Right cardiac atrium (tissue), 5 donors: Measurements from ENCODE around the gene CDK13. TPM values are rescaled to one million over a fixed set of nuclear protein-coding genes. Genes with fewer than 3 reads are reported as not detected.
"Not testable (repeated sequence)": the region's sequence is repeated elsewhere in the genome, so short reads cannot be mapped to it uniquely, and the experiment has no call there.

ENCODE experiments used
- ATAC-seq, 2 donors: fragments of 200-7000 bp; cut with Tn5 transposase; one replicate each; pipeline versions ENCODE4 v1.8.0 to v1.9.1; 2020; ENCODE audit warnings: moderate library complexity in 2 of 2, mild to moderate bottlenecking in 1 of 2
- DNase-seq, 3 donors: peaks; one replicate each; pipeline ENCODE4 v3.0.0-alpha.2; 2020
- H3K27ac ChIP-seq: one replicate; pipeline ENCODE4 v1.5.1; 2013; ENCODE audit warnings: mild to moderate bottlenecking, low read length, control low read depth, moderate library complexity
- H3K27me3 ChIP-seq: one replicate; pipeline ENCODE4 v1.6.1; 2013; ENCODE audit not compliant: control insufficient read depth, insufficient read depth
- H3K4me1 ChIP-seq: one replicate; pipeline ENCODE4 v1.6.1; 2013; ENCODE audit warnings: low read length; ENCODE audit not compliant: control insufficient read depth, insufficient read depth
- H3K4me3 ChIP-seq: one replicate; pipeline ENCODE4 v1.5.1; 2013; ENCODE audit warnings: low read length, control low read depth
- H3K9me3 ChIP-seq: one replicate; pipeline ENCODE4 v1.6.1; 2013; ENCODE audit warnings: low read length; ENCODE audit not compliant: control insufficient read depth
- WGBS: extraction: QIAGEN DNeasy Blood & Tissue Kit; methylation state at CpG from one replicate; pipeline ENCODE4 v1.1.7; 2013; 5-methylcytosine and 5-hydroxymethylcytosine counted together
- intact Hi-C, 4 donors: fragments of 100-400 bp; cut with DNase I; formaldehyde crosslinking; loops; one replicate each; pipeline versions ENCODE4 v1.11.0 to v1.14.0; 2022 to 2023
- polyA plus RNA-seq: library from polyadenylated mRNA; stranded (reverse); fragments of 200-250 nt; gene quantifications from one replicate; pipeline ENCODE4 v1.2.3, GENCODE V29; 2013
- total RNA-seq, 4 donors: library from RNA; stranded (reverse); fragmentation: NEBNext Ultra II Directional; extraction: Animal tissue kit (Norgen Biotek cat#: 25700); gene quantifications; one replicate each; pipeline ENCODE4 v1.2.1, GENCODE V29; 2021
- donor health status: healthy with polysubstance abuse.
- donor health status: DM: no; HTN: yes; CAD: no.
- donor health status: DM: no; HTN: no; CAD: no.
- donor health status: DM: no; HTN: yes; CAD: no; lungs with severe emphysema.
- donor health status: DM: yes; HTN: yes; CAD: no.

CDK13 gene
- total and polyA plus RNA-seq, 5 donors: 15.7 to 32.1 (median 29.1) TPM

- no peak overlapping the region for H3K4me3 ChIP-seq
- intact Hi-C loops: no loop called here
- no peak for DNase-seq
- no peaks in the 10 kb centered on the region for H3K9me3 ChIP-seq
- H3K27ac ChIP-seq: no peak overlapping the region
- no peaks in the 10 kb centered on the region for H3K27me3 ChIP-seq
- H3K4me1 ChIP-seq: no peaks in the 10 kb centered on the region
- ATAC-seq: no peak
Observed at GRCh38 chr7:40098810-40099209, 148.8 kb downstream of the CDK13 start.

GRCh38 chr7:40099837-40100236 lies 149.8 kb downstream of the CDK13 start:
- ATAC-seq (no peak), DNase-seq (no peak)
- Histone ChIP-seq H3K27me3 (no peaks in the 10 kb centered on the region), H3K9me3 (no peaks in the 10 kb centered on the region), H3K27ac (no peak overlapping the region), H3K4me3 (no peak overlapping the region), H3K4me1 (no peaks in the 10 kb centered on the region)
- WGBS: 91% methylated on average over 4 of the region's 4 CpGs
- intact Hi-C loops: no loop called here

- ATAC-seq: no peak
- WGBS: 64% methylated on average over 3 of the region's 3 CpGs
Observed at GRCh38 chr7:40101201-40101600, 151.1 kb downstream of the CDK13 start.

GRCh38 chr7:40102897-40103296 lies 152.8 kb downstream of the CDK13 start:
- Histone ChIP-seq H3K4me3 (no peak overlapping the region), H3K9me3 (no peaks in the 10 kb centered on the region), H3K4me1 (no peaks in the 10 kb centered on the region), H3K27ac (no peak overlapping the region), H3K27me3 (no peaks in the 10 kb centered on the region)
- 70% methylated on average over 2 of the region's 2 CpGs for WGBS
- no peak for DNase-seq
- ATAC-seq: no peak
- intact Hi-C loops: no loop called here

More at GRCh38 chr7:40101201-40101600, 151.1 kb downstream of the CDK13 start:
- Histone ChIP-seq H3K4me1 (no peaks in the 10 kb centered on the region), H3K4me3 (no peak overlapping the region), H3K27me3 (no peaks in the 10 kb centered on the region), H3K9me3 (no peaks in the 10 kb centered on the region), H3K27ac (no peak overlapping the region)
- no peak for DNase-seq
- intact Hi-C loops: no loop called here

GRCh38 chr7:40105879-40106473 lies 155.9 kb downstream of the CDK13 start:
- H3K27me3 ChIP-seq: no peaks in the 10 kb centered on the region
- DNase-seq: no peak
- H3K9me3 ChIP-seq: no peaks in the 10 kb centered on the region
- H3K4me3 ChIP-seq: no peak overlapping the region
- intact Hi-C loops: no loop called here
- H3K27ac ChIP-seq: no peak overlapping the region
- no peaks in the 10 kb centered on the region for H3K4me1 ChIP-seq
- peak in 1 of 2 donors; percentile 38 for ATAC-seq
- WGBS: 56% methylated on average over 4 of the region's 4 CpGs

GRCh38 chr7:40115936-40116335 lies 165.9 kb downstream of the CDK13 start:
- 96% methylated on average over 2 of the region's 2 CpGs for WGBS

GRCh38 chr7:40117199-40117598 lies 167.1 kb downstream of the CDK13 start:
- DNase-seq, ATAC-seq, H3K9me3 ChIP-seq, H3K27me3 ChIP-seq, intact Hi-C loops, H3K27ac ChIP-seq, H3K4me3 ChIP-seq, H3K4me1 ChIP-seq: not testable (repeated sequence)
- 97% methylated on average over 9 of the region's 9 CpGs for WGBS

More at GRCh38 chr7:40115936-40116335, 165.9 kb downstream of the CDK13 start:
- H3K27me3 ChIP-seq: no peaks in the 10 kb centered on the region
- H3K9me3 ChIP-seq: no peaks in the 10 kb centered on the region
- DNase-seq: no peak
- intact Hi-C loops: no loop called here
- no peak overlapping the region for H3K4me3 ChIP-seq
- ATAC-seq: no peak
- H3K4me1 ChIP-seq: peaks cover 1% of the 10 kb centered on the region
- no peak overlapping the region for H3K27ac ChIP-seq

GRCh38 chr7:40118201-40118600 lies 168.1 kb downstream of the CDK13 start:
- 69% methylated on average over 7 of the region's 7 CpGs for WGBS
- H3K27ac ChIP-seq, DNase-seq, ATAC-seq, H3K4me3 ChIP-seq, intact Hi-C loops, H3K4me1 ChIP-seq, H3K9me3 ChIP-seq, H3K27me3 ChIP-seq: not testable (repeated sequence)

- no peak for ATAC-seq
- intact Hi-C loops: no loop called here
- WGBS: 66% methylated on average over 5 of the region's 5 CpGs
Observed at GRCh38 chr7:40120020-40120419, 170.0 kb downstream of the CDK13 start.

GRCh38 chr7:40122100-40122939 lies 172.3 kb downstream of the CDK13 start:
- 96% methylated on average over 14 of the region's 14 CpGs for whole genome bisulfite sequencing
- intact Hi-C loops, H3K4me3 ChIP-seq: not testable (repeated sequence)

More at GRCh38 chr7:40120020-40120419, 170.0 kb downstream of the CDK13 start:
- Histone ChIP-seq H3K27ac (no peak overlapping the region), H3K27me3 (no peaks in the 10 kb centered on the region), H3K4me1 (peaks cover 1% of the 10 kb centered on the region), H3K9me3 (no peaks in the 10 kb centered on the region), H3K4me3 (no peak overlapping the region)
- DNase-seq: no peak

GRCh38 chr7:40122940-40123254 lies 172.8 kb downstream of the CDK13 start:
- 94% methylated on average over 2 of the region's 2 CpGs for WGBS
- intact Hi-C loops: no loop called here
- no peak for DNase-seq

More at GRCh38 chr7:40122100-40122939, 172.3 kb downstream of the CDK13 start:
- H3K27me3 ChIP-seq, H3K4me1 ChIP-seq, ATAC-seq, DNase-seq, H3K27ac ChIP-seq, H3K9me3 ChIP-seq: not testable (repeated sequence)

More at GRCh38 chr7:40122940-40123254, 172.8 kb downstream of the CDK13 start:
- H3K9me3 ChIP-seq: no peaks in the 10 kb centered on the region
- peaks cover 1% of the 10 kb centered on the region for H3K4me1 ChIP-seq
- H3K4me3 ChIP-seq: no peak overlapping the region
- no peaks in the 10 kb centered on the region for H3K27me3 ChIP-seq
- no peak for ATAC-seq
- no peak overlapping the region for H3K27ac ChIP-seq
